ENCODE measurements around the gene FEN1.

DNA sequence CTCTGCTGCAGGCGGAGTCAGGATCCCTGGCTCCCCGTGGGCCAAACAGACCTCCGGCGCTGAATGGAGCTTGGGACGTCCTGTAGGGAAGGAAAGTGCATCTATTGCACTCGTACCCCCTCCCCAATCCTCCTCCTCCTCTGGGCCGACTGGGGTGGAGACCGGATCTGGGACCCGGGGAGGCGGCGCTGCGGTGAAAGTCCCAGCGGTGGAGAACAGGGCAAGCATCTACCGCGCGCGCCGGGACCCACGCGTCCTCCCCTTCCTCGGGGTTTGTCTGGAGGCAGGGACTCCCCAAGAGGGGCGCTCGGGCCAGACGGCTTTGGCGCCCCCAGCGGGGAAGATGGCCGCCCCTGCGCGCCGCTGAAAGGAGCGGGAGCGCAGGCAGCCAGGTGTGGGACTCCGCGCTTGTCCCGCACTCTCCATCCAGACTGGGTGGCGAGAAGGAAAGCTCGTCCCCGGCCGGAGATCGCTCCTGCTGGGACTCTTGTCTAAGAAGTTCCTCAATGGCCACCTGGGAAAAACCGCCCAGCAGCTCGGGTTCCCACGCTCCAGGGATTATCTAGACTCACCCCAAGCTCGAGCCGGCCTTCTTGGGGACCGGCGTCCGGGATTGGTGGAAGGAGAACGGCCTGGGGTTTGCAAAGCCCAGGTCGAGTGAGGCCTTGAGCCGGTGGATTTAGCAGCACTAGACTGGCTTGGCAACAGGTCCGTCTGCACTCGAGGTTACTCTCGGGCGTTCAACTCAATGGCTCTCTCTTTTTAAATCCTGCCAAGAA, 36.1 kb downstream of the FEN1 start:
- TF ChIP-seq, protein P1, sequence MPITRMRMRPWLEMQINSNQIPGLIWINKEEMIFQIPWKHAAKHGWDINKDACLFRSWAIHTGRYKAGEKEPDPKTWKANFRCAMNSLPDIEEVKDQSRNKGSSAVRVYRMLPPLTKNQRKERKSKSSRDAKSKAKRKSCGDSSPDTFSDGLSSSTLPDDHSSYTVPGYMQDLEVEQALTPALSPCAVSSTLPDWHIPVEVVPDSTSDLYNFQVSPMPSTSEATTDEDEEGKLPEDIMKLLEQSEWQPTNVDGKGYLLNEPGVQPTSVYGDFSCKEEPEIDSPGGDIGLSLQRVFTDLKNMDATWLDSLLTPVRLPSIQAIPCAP (CRISPR knock-in tag; IDR thresholded peaks at IDR 0.05; ENCODE audit: low read depth): no peak
- TF ChIP-seq, protein P2, sequence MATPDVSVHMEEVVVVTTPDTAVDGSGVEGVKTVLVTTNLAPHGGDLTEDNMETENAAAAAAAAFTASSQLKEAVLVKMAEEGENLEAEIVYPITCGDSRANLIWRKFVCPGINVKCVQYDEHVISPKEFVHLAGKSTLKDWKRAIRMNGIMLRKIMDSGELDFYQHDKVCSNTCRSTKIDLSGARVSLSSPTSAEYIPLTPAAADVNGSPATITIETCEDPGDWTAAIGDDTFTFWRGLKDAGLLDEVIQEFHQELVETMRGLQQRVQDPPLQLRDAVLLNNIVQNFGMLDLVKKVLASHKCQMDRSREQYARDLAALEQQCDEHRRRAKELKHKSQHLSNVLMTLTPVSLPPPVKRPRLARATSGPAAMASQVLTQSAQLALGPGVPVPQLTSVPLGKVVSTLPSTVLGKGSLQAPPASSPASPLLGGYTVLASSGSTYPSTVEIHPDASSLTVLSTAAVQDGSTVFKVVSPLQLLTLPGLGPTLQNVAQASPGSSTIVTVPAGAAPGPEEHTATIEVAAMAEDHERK (CRISPR knock-in tag; IDR thresholded peaks at IDR 0.05; ENCODE audit: low read depth): no peak
- TF ChIP-seq SAFB2 (CRISPR knock-in tag; IDR thresholded peaks at IDR 0.05; ENCODE audit: borderline replicate concordance, low read depth): no peak; the same call in 1 of the 2 replicates
- TF ChIP-seq NFYC (CRISPR knock-in tag; IDR thresholded peaks at IDR 0.05): no peak
- no peak for TF ChIP-seq DPF2 (CRISPR knock-in tag; IDR thresholded peaks at IDR 0.05; ENCODE audit: borderline replicate concordance, low read depth)
- TF ChIP-seq POLR2AphosphoS5 (IDR thresholded peaks at IDR 0.05; ENCODE audit: low read depth, low read length): no peak
- no peak for TF ChIP-seq CREB1 (IDR thresholded peaks at IDR 0.05)
- no peak for TF ChIP-seq CREB1 (CRISPR knock-in tag; IDR thresholded peaks at IDR 0.05)
- TF ChIP-seq ZMYM2 (CRISPR knock-in tag; IDR thresholded peaks at IDR 0.05): no peak
